ENCODE measurements around the gene TNIK.
"Not testable (repeated sequence)": the region's sequence is repeated elsewhere in the genome, so short reads cannot be mapped to it uniquely, and the experiment has no call there.

Gene TNIK

DNA sequence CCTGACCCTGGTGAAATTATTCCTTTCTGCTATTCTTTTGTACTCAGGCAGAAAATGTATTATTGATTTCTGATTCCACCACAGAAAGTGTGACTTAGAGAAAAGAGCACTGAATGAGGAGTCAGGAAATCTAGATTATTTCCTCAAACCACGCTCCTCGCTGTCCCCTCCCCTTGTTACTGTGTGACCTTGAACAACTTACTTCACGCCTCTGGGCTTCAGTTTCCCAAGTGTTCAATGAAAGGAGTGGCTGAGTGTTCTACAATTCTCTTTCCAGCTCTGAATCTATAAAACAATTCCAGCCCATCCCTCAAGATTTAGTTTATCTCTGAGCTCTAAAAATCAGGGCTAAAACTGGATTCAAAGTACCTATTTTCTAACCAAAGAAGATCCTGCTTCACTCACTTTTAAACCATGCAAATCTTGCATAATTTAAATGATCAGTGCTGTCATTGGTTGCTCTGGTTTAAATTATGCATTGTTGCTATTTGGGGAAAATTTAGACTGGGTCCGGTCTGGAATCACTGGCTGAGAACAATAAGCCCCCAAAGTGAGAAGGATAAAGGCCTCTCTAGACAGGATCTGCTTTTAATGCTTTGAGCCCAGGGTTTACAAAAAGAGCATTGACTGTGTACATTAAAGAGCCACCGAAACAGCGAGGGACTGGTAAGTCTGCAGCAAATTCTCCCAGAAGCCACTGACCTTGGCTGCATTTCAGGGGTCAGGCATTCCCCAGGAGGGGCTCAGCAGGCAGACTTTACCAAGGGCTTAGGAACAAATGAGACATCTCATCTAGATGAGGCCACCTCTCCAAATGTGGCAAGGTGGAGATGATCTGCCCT, 3.2 kb downstream of the TNIK start:
- Histone ChIP-seq H3K9me3 (ENCODE audit: control insufficient read depth, low read length) (no peaks in the 10 kb centered on the region), H3K4me3 (ENCODE audit: low read length) (no peak overlapping the region), H3K27me3 (replicated peaks; ENCODE audit: control insufficient read depth, insufficient read depth, low read length) (peaks cover 8% of the 10 kb centered on the region), H3K9ac (ENCODE audit: low read length) (no peak overlapping the region), H3K4me1 (ENCODE audit: control insufficient read depth, insufficient read depth, low read length) (peaks cover 17% of the 10 kb centered on the region), H3K36me3 (ENCODE audit: control insufficient read depth, insufficient read depth, low read length, severe bottlenecking) (no peaks in the 10 kb centered on the region)
- DNase-seq (ENCODE audit: low read depth): no peak

DNA sequence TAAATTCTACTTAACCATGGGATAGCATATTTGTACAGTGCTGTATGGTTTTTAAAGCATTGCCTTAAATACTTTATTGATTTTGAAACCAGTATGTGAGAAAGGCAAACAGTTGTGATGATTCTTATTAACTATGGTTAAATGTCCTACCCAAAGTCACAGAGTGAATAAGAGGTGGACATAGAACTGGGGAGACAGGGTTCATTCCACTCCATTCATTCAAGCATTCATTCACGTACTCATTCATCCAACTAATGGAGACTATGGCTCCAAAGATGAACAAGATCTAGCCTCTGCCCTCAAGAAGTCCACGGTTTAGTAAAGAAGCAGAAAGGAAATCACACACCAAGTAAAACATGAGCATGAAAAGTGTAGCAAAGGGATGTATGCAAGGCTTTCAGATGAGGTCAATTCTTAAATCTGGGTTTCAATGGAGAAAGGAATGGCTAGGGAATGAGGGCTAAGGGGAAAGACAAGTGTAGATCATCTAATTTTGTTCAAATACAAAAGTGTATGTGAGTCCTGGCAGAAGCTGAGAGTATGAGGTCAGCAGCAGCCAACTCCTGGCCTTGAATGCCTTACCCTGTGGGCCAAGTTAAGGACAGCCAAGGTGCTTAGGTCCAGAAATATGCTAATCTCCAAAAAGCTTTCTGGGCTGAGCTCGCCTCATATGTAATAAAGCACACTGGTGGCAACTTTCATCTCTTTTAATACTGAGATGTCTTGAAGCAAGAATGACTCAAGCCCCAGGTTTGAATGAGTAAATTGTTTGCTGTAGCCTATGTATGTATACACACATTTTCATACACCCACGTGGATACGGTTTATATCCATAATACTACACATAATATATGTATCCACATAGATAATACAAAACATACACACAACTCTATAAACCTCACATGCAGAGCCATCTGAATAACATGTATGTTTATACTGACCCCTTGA, 4.3 kb downstream of the TNIK start:
- no peaks in the 10 kb centered on the region for H3K9me3 ChIP-seq (ENCODE audit: control insufficient read depth, low read length)
- H3K4me3 ChIP-seq (ENCODE audit: low read length): no peak overlapping the region
- H3K27me3 ChIP-seq (replicated peaks; ENCODE audit: control insufficient read depth, insufficient read depth, low read length): no peaks in the 10 kb centered on the region
- no peak overlapping the region for H3K9ac ChIP-seq (ENCODE audit: low read length)
- no peaks in the 10 kb centered on the region for H3K36me3 ChIP-seq (ENCODE audit: control insufficient read depth, insufficient read depth, low read length, severe bottlenecking)
- DNase-seq (ENCODE audit: low read depth): no peak
- H3K4me1 ChIP-seq (ENCODE audit: control insufficient read depth, insufficient read depth, low read length): peaks cover 13% of the 10 kb centered on the region

DNA sequence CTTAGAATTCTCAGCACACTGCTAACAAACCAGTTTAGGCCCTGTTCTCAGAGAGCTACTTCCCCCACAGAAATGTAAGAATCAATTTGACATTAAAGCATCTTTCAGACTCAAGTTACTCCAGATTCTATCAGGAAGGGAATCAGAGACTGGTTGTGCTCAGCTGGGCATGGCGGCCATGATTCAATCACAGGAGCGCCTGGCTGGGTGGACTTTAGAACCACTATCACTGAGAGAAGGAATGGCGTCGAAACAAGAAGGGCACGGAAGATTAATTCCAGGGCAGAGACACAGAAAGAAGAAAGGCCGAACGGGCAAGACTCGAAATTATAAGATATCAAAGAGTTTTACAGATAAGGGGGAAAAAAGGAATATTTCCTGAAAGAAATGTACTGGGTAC, 6.2 kb downstream of the TNIK start:
- Histone ChIP-seq H3K9me3 (ENCODE audit: control insufficient read depth, low read length) (no peaks in the 10 kb centered on the region), H3K9ac (ENCODE audit: low read length) (no peak overlapping the region), H3K27me3 (replicated peaks; ENCODE audit: control insufficient read depth, insufficient read depth, low read length) (no peaks in the 10 kb centered on the region), H3K36me3 (ENCODE audit: control insufficient read depth, insufficient read depth, low read length, severe bottlenecking) (no peaks in the 10 kb centered on the region), H3K4me3 (ENCODE audit: low read length) (no peak overlapping the region), H3K4me1 (ENCODE audit: control insufficient read depth, insufficient read depth, low read length) (peaks cover 8% of the 10 kb centered on the region)
- no peak for DNase-seq (ENCODE audit: low read depth)

DNA sequence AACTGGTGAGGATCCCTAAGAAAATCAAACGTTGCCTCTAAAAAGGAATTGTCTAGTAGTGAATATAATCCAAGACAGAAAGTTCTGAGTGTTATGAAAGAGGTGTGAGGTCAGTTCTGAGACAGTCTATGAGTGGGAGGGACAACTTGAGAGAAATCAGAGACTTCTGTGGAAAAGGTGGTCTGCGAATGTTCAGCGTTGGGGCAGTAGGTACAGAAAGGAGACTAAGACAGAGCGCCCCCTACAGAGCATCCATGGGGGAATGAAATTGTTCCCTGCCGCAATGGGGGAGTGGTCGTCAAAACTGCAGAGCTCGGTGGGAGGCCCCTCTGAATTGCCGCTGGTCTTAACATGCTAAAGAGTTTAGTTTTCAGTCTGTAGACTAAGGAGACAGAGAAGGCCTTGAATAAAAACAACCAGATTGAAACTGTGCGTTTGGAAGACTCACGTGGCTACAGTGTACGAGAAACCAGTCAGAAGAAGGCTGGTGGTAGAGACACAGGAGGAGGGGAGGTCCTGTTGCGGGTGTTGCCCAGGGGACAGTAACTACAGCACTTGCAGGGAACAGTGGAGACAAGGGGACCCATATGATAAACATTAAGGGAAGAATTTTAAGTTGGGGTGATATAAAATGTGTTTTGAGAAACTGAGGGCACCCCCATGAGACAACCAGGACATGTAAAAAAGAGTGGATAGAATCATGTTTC, 6.9 kb downstream of the TNIK start:
- Histone ChIP-seq H3K9ac (ENCODE audit: low read length) (no peak overlapping the region), H3K9me3 (ENCODE audit: control insufficient read depth, low read length) (no peaks in the 10 kb centered on the region), H3K4me1 (ENCODE audit: control insufficient read depth, insufficient read depth, low read length) (peaks cover 6% of the 10 kb centered on the region), H3K27me3 (replicated peaks; ENCODE audit: control insufficient read depth, insufficient read depth, low read length) (no peaks in the 10 kb centered on the region), H3K36me3 (ENCODE audit: control insufficient read depth, insufficient read depth, low read length, severe bottlenecking) (no peaks in the 10 kb centered on the region), H3K4me3 (ENCODE audit: low read length) (no peak overlapping the region)
- no peak for DNase-seq (ENCODE audit: low read depth)

GRCh38 chr3:171452328-171452727, 7.9 kb downstream of the TNIK start:
- Histone ChIP-seq H3K27me3 (replicated peaks; ENCODE audit: control insufficient read depth, insufficient read depth, low read length) (no peaks in the 10 kb centered on the region), H3K9me3 (ENCODE audit: control insufficient read depth, low read length) (no peaks in the 10 kb centered on the region), H3K9ac (ENCODE audit: low read length) (no peak overlapping the region), H3K4me1 (ENCODE audit: control insufficient read depth, insufficient read depth, low read length) (peaks cover 6% of the 10 kb centered on the region), H3K4me3 (ENCODE audit: low read length) (no peak overlapping the region), H3K36me3 (ENCODE audit: control insufficient read depth, insufficient read depth, low read length, severe bottlenecking) (no peaks in the 10 kb centered on the region)
- no peak for DNase-seq (ENCODE audit: low read depth)

GRCh38 chr3:171451915-171452314, 8.3 kb downstream of the TNIK start:
- H3K9ac ChIP-seq (ENCODE audit: low read length): no peak overlapping the region
- no peaks in the 10 kb centered on the region for H3K27me3 ChIP-seq (replicated peaks; ENCODE audit: control insufficient read depth, insufficient read depth, low read length)
- H3K36me3 ChIP-seq (ENCODE audit: control insufficient read depth, insufficient read depth, low read length, severe bottlenecking): no peaks in the 10 kb centered on the region
- no peaks in the 10 kb centered on the region for H3K9me3 ChIP-seq (ENCODE audit: control insufficient read depth, low read length)
- no peak for DNase-seq (ENCODE audit: low read depth)
- H3K4me3 ChIP-seq (ENCODE audit: low read length): no peak overlapping the region
- H3K4me1 ChIP-seq (ENCODE audit: control insufficient read depth, insufficient read depth, low read length): peaks cover 6% of the 10 kb centered on the region

DNA sequence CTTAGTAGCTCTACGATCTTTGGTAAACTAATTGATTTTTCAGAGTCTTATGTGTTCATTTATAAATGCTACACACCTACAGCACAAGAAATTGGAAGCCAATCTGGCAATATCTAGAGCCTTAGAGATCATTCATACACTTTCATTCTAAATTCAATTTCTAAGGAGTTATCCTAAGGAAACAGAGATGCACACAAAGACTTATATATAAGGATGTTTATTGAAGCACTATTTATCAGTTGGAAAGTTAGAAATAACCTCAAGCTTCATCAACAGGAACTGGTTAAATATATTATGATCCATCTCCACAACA, 12.7 kb downstream of the TNIK start:
- H3K36me3 ChIP-seq (ENCODE audit: control insufficient read depth, insufficient read depth, low read length, severe bottlenecking); H3K9me3 ChIP-seq (ENCODE audit: control insufficient read depth, low read length); DNase-seq (ENCODE audit: low read depth); H3K4me1 ChIP-seq (ENCODE audit: control insufficient read depth, insufficient read depth, low read length); H3K27me3 ChIP-seq (replicated peaks; ENCODE audit: control insufficient read depth, insufficient read depth, low read length); H3K9ac ChIP-seq (ENCODE audit: low read length); H3K4me3 ChIP-seq (ENCODE audit: low read length): not testable (repeated sequence)

GRCh38 chr3:171446801-171447578, 13.2 kb downstream of the TNIK start:
- no peak overlapping the region for H3K4me3 ChIP-seq (ENCODE audit: low read length)

DNA sequence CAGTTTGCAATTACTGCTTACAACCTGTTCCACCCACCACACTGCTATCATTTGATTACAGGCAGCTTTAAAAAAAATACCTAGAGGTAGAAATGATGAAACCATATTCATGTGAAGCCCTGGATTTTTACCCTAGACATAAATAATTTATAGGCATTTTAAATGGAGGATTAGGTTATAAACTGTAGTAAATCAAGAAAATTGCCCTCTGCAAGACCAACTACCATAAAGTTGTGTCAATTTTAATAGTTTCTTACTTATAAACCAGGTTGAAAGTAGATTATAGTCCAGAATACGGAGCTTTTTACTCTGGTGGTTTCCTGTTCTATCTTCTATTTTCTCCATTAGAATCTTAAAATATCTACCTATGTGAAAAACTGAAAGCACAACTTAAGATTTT, 13.9 kb downstream of the TNIK start:
- no peak for DNase-seq (ENCODE audit: low read depth)
- Histone ChIP-seq H3K36me3 (ENCODE audit: control insufficient read depth, insufficient read depth, low read length, severe bottlenecking) (no peaks in the 10 kb centered on the region), H3K9ac (ENCODE audit: low read length) (no peak overlapping the region), H3K27me3 (replicated peaks; ENCODE audit: control insufficient read depth, insufficient read depth, low read length) (no peaks in the 10 kb centered on the region), H3K4me1 (ENCODE audit: control insufficient read depth, insufficient read depth, low read length) (no peaks in the 10 kb centered on the region), H3K4me3 (ENCODE audit: low read length) (no peak overlapping the region), H3K9me3 (ENCODE audit: control insufficient read depth, low read length) (no peaks in the 10 kb centered on the region)

More at GRCh38 chr3:171446801-171447578, 13.2 kb downstream of the TNIK start:
- H3K36me3 ChIP-seq (ENCODE audit: control insufficient read depth, insufficient read depth, low read length, severe bottlenecking): no peaks in the 10 kb centered on the region
- no peaks in the 10 kb centered on the region for H3K4me1 ChIP-seq (ENCODE audit: control insufficient read depth, insufficient read depth, low read length)
- no peaks in the 10 kb centered on the region for H3K9me3 ChIP-seq (ENCODE audit: control insufficient read depth, low read length)
- no peak for DNase-seq (ENCODE audit: low read depth)
- no peaks in the 10 kb centered on the region for H3K27me3 ChIP-seq (replicated peaks; ENCODE audit: control insufficient read depth, insufficient read depth, low read length)
- H3K9ac ChIP-seq (ENCODE audit: low read length): no peak overlapping the region

DNA sequence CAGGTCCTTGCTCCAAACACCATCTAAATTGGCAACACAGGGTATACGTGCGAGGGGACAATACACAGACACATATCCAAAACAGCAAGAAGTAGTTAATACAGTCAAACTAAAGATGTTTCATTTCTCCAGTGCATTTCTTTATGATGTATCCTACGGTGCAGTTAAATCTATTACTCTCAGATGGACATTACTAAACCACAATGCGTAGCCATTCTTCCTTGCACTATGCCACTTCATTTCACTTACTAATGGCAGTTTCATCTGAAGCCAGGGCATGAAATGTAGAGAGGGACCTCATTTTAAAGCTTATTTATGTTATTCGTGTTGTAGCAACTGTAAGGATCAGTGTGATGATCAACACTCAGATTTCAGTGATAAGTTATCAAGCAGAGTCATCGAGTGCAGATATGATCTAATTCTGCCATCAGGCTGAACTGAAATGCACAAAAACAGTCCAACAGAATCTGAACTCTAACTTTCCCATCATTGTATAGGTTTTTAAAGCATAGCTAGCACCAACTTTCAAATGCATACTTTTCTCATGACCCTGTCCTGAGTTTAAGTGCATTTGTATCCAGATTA, 14.5 kb downstream of the TNIK start:
- H3K4me3 ChIP-seq (ENCODE audit: low read length): no peak overlapping the region
- H3K4me1 ChIP-seq (ENCODE audit: control insufficient read depth, insufficient read depth, low read length): no peaks in the 10 kb centered on the region
- no peaks in the 10 kb centered on the region for H3K27me3 ChIP-seq (replicated peaks; ENCODE audit: control insufficient read depth, insufficient read depth, low read length)
- no peaks in the 10 kb centered on the region for H3K36me3 ChIP-seq (ENCODE audit: control insufficient read depth, insufficient read depth, low read length, severe bottlenecking)
- no peak for DNase-seq (ENCODE audit: low read depth)
- H3K9ac ChIP-seq (ENCODE audit: low read length): no peak overlapping the region
- H3K9me3 ChIP-seq (ENCODE audit: control insufficient read depth, low read length): no peaks in the 10 kb centered on the region

Data from adipocyte (in vitro differentiated cells).